Right lung (tissue), 5 donors: ENCODE results near the gene CDKN1C. TPM values are rescaled to one million over a fixed set of nuclear protein-coding genes. Genes with fewer than 3 reads are reported as not detected.
"Not testable (repeated sequence)": the region's sequence is repeated elsewhere in the genome, so short reads cannot be mapped to it uniquely, and the experiment has no call there.

Source experiments
- DNase-seq, 2 donors: peaks; one replicate each; pipeline ENCODE4 v3.0.0-alpha.2; 2013
- polyA plus RNA-seq, 5 donors: library from polyadenylated mRNA; unstranded; fragments of 120-200 nt; gene quantifications; one replicate each; pipeline versions ENCODE4 v1.2.1 to v1.2.3, GENCODE V29; 2013; ENCODE audit warnings: inconsistent platforms in 1 of 5, low replicate concordance in 1 of 5; ENCODE audit not compliant: insufficient read length in 5 of 5, insufficient read depth in 1 of 5

The CDKN1C gene
- polyA plus RNA-seq, 5 donors, result 51.0 to 105 (median 68.6) TPM

- DNase-seq, result no peak
Measured at GRCh38 chr11:2911088-2911784, 25.7 kb upstream of the CDKN1C start.

GRCh38 chr11:2910401-2910955 is 24.9 kb upstream of the CDKN1C start:
- DNase-seq, result no peak

GRCh38 chr11:2909133-2909902 is 23.7 kb upstream of the CDKN1C start:
- DNase-seq, result no peak

DNA sequence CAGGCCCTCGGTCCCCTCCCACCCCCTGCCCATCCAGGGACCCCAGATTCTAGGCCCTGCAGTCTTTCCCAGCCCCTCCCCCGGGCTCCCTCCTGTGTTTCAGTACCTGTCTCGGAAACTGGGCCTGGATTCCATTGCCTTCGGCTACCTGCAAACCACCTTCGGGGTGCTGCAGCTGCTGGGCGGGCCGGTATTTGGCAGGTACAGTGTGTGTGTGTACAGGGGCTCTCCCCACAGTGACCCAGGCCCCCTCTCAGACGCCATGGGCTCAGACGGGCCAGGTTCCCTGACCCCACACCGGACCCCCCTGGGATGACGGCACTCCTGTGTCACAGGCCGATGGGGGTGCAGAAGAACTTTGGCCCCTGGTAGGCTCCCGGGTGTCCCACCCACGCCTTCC is 22.6 kb upstream of the CDKN1C start:
- no peak for DNase-seq

DNA sequence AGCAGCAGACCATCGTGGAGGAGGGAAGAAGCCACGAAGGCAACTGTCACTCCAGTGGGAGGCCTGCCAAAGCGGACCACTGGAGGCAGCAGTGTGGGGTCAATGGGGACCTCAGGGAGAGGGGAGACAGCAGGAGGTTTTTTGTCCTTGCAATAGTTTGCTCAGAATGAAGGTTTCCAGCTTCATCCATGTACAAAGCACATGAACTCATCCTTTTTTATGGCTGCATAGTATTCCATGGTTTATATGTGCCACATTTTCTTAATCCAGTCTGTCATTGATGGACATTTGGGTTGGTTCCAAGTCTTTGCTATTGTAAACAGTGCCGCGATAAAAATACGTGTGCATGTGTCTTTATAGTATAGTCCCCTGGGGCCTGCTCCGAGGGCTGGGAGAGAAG is 19.7 kb upstream of the CDKN1C start:
- not testable (repeated sequence) for DNase-seq

- no peak for DNase-seq
Measured at GRCh38 chr11:2904153-2905052, 18.8 kb upstream of the CDKN1C start.

- no peak for DNase-seq
Measured at GRCh38 chr11:2903672-2904011, 18.1 kb upstream of the CDKN1C start.

- no peak for DNase-seq
Measured at GRCh38 chr11:2902784-2903671, 17.5 kb upstream of the CDKN1C start.

DNA sequence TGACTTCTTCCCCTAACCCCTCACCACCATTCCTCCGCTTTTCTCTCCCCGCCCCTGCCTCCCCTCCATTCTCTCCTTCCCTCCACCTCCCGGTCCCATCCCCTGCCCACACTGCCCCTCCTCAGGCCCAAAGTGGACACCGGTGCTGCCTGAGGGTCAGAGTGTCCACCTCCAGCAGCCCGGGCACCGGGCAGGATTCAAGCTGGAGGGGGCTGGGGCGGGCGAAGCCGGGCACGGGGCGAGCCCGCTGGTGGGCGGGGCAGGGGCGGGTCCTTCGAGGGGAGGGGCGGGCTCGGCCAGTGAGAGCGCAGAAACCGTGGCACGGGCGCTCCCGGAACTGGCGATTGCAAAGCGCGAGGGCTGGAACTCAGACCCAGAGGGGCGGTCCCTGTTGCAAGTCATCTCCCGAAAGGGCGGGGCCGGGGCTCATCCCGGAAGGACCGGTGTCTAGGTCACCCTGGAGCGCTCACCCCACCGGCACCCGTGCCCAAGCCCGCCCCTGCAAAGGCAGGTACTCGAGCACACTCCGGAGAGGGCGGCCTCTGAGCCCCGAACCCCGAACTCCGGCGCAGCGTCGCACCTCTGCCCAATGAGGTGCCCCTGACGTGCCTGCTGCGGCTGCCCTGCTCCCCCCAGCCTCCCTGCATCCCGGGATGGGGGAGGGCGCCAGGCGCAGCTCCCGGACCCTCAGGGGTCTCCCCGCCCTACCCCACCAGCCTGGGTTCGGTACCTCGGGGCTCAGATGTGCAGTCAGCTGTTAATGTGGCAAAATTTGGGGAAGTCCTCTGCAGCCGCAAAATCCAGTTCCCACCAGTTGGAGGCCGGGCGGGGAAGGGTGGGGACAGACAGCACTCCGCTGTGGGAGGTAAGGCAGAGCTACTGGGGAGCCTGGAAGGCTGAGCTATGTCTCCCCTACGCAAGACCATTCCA is 16.5 kb upstream of the CDKN1C start:
- DNase-seq, result peak; percentile 76 to 81

DNA sequence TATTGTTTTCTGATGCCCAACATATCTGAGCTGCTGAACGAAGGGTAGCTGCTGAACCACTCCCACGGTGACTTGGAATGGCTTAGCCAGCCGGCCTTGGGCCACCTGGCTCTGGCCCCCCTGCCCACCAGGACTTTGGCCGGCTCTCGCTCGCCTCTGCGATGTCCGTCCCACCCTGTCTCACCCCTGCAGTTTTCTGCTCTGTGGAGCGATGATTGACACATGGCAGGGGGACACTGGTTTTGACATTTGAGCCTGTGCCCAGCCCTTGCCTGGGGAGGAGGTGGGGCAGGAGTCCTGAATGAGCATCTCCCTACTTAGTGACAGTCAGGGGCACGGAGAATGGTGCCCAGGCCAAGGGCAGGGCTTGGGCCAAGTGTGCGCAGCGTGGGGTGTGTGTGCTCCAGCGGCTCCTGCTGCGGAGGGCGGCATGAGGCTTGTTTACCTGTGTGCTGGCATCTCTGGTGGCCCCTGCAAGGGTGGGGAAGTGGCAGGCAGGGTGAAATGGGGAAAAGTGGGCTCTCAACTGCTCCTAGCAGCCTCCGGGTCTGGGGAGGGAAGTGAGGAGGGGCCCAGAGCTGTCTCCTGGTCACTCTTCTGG is 15.7 kb upstream of the CDKN1C start:
- no peak for DNase-seq

GRCh38 chr11:2899080-2899783 is 13.7 kb upstream of the CDKN1C start:
- no peak for DNase-seq

DNA sequence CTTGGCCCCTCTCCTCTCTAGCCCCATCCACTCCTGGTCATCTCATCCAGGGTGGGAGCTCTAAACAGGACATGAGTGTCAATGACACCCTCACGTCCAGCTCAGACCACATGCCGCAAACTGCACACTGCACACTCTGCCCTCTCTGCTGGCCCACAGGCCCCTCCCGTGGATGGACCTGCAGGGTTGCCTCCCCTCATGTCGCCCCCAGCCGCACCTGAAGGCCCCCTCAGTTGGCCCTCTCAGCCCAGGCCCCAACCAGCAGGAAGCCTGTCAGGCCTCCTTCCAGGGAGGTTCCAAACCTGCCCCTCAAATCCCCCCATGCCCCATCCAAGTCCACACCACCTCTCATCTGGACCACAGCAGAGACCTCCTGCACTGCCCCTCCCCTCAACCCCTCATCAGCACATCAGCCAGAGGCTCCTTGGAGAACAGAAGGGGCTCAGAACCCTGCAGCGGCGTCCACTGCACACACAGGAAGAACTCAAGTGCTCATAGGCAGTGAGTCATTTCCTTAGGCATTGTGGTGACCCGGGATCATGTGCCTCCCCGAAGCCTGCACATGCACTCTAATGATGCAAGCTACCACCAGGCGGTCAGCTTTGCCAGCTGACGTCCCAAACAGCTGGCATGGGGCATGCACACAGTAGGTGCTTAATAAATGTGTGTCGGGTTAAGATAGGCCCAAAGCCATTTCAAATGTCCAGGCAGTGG is 12.9 kb upstream of the CDKN1C start:
- no peak for DNase-seq

- DNase-seq, result no peak
Measured at GRCh38 chr11:2897048-2897447, 11.5 kb upstream of the CDKN1C start.

DNA sequence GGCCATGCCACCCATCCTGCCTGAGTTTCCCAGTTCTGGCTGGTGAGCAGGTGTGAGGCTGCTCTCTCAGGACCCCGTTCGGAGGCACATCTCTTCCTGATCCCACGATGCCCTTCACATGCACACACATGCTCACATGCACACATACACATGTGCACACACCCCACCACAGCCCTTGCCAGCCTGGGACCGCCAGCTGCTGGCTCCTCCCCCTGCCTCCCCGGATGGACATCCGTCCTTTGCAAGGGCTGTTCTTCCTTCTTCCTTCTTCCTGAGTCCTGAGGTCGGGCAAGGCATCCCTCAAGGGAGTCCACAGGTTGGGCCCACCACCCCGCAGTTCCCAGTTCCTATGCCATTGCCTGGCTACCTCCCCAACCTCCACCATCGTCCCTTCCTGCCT is 10.5 kb upstream of the CDKN1C start:
- no peak for DNase-seq

GRCh38 chr11:2893935-2894334 is 8.4 kb upstream of the CDKN1C start:
- no peak for DNase-seq

GRCh38 chr11:2892967-2893528 is 7.5 kb upstream of the CDKN1C start:
- no peak for DNase-seq

- peak; percentile 69 to 73 for DNase-seq
Measured at GRCh38 chr11:2892215-2892966, 6.8 kb upstream of the CDKN1C start.
